Measurements from ENCODE around the gene ODAD3. TPM values are rescaled to one million over a fixed set of nuclear protein-coding genes. Genes with fewer than 3 reads are reported as not detected.

Gene ODAD3
- total RNA-seq, 1 experiment from 2014 or later = 1.9 TPM

GRCh38 chr19:11422163-11423065 lies 12.5 kb downstream of the ODAD3 start:
- Histone ChIP-seq H3K9me3 (ENCODE audit: control insufficient read depth, insufficient read depth, low read depth, low read length) (no peaks in the 10 kb centered on the region), H3K27me3 (ENCODE audit: control insufficient read depth, insufficient read depth, low read length) (no peaks in the 10 kb centered on the region), H3K4me3 (ENCODE audit: low read depth in 2 of 2, low read length in 2 of 2) (peak overlapping the region in 1 of 2 experiments; percentile 27; a peak in 1 of 4 replicates), H3K36me3 (ENCODE audit: control insufficient read depth, insufficient read depth, low read length) (peaks cover 5% of the 10 kb centered on the region; the same call in 1 of the 2 replicates), H3K4me1 (ENCODE audit: control insufficient read depth, insufficient read depth, low read length) (no peaks in the 10 kb centered on the region), H3K27ac (ENCODE audit: low read length) (no peak overlapping the region)
- in situ Hi-C loops (cut with HindIII; ENCODE audit: low pct_unique_long_range_greater_than_20kb, low sequenced_read_pairs) (no loop called here), intact Hi-C loops (cut with micrococcal nuclease; ENCODE audit: unreplicated experiment) (no loop called here)
- ChIA-PET CTCF (interaction anchor here (1.1 to 1.5 kb wide), 2 partner anchors 39 to 41 kb away, joined by 4 read pairs; no protein-coding TSS in a partner anchor), POLR2A (no interaction called here)
- DNase-seq (ENCODE audit: low read depth, low spot score) (no peak), ATAC-seq (peak; percentile 49)
- no TSS peak for BruUV-seq (replicated peaks)
- TF ChIP-seq, protein P1, sequence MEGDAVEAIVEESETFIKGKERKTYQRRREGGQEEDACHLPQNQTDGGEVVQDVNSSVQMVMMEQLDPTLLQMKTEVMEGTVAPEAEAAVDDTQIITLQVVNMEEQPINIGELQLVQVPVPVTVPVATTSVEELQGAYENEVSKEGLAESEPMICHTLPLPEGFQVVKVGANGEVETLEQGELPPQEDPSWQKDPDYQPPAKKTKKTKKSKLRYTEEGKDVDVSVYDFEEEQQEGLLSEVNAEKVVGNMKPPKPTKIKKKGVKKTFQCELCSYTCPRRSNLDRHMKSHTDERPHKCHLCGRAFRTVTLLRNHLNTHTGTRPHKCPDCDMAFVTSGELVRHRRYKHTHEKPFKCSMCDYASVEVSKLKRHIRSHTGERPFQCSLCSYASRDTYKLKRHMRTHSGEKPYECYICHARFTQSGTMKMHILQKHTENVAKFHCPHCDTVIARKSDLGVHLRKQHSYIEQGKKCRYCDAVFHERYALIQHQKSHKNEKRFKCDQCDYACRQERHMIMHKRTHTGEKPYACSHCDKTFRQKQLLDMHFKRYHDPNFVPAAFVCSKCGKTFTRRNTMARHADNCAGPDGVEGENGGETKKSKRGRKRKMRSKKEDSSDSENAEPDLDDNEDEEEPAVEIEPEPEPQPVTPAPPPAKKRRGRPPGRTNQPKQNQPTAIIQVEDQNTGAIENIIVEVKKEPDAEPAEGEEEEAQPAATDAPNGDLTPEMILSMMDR (IDR thresholded peaks at IDR 0.05) = no peak
- TF ChIP-seq, protein P2, sequence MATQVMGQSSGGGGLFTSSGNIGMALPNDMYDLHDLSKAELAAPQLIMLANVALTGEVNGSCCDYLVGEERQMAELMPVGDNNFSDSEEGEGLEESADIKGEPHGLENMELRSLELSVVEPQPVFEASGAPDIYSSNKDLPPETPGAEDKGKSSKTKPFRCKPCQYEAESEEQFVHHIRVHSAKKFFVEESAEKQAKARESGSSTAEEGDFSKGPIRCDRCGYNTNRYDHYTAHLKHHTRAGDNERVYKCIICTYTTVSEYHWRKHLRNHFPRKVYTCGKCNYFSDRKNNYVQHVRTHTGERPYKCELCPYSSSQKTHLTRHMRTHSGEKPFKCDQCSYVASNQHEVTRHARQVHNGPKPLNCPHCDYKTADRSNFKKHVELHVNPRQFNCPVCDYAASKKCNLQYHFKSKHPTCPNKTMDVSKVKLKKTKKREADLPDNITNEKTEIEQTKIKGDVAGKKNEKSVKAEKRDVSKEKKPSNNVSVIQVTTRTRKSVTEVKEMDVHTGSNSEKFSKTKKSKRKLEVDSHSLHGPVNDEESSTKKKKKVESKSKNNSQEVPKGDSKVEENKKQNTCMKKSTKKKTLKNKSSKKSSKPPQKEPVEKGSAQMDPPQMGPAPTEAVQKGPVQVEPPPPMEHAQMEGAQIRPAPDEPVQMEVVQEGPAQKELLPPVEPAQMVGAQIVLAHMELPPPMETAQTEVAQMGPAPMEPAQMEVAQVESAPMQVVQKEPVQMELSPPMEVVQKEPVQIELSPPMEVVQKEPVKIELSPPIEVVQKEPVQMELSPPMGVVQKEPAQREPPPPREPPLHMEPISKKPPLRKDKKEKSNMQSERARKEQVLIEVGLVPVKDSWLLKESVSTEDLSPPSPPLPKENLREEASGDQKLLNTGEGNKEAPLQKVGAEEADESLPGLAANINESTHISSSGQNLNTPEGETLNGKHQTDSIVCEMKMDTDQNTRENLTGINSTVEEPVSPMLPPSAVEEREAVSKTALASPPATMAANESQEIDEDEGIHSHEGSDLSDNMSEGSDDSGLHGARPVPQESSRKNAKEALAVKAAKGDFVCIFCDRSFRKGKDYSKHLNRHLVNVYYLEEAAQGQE (IDR thresholded peaks at IDR 0.05; ENCODE audit: insufficient read depth in 1 of 2, low read depth in 2 of 2, low read length in 1 of 2) = no peak
- TF ChIP-seq TCF7L2 (IDR thresholded peaks at IDR 0.05; ENCODE audit: low read depth, low read length) = no peak
- TF ChIP-seq SIN3A (IDR thresholded peaks at IDR 0.05; ENCODE audit: borderline replicate concordance, insufficient read depth, low read depth, low read length) = no peak
- TF ChIP-seq POLR2AphosphoS5 (IDR thresholded peaks at IDR 0.05; ENCODE audit: low read depth, low read length) = no peak

DNA sequence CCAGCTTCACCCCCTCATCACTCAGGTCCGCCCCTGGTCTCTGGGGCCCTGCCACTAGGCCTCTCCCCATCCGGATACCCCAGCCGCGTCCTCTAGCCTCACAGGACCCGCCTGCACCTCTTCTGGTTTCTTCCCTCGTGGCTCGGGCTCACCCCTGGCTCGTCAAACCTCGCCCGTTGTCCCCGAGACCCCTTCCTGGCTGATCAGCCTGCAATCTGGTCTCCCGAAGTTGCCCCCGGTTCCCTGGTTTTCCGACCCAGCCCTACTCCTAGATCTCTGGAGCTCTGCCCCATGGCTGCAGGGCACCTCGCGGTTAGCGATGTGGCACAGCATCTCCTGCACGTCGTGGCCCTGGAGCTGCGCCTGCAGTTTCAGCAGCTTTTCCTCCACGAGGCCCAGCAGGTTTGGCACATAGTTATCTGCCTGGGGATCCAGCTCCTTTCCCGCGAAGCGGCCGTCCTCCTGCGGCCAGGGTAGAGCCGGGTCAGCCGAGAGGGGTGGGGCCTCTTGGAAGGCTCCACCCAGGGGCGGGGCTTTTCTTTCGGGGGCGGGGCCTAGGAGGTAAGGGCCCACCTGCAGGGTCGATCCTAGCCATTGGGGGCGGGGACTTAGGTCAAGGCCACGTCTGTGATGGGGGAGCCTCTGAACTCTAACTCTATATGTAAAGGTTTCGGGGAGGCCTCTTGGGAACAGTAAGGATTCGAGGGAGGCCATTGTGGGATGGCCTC lies 13.4 kb downstream of the ODAD3 start:
- no TSS peak for BruUV-seq (replicated peaks)
- H3K4me3 ChIP-seq (ENCODE audit: low read depth in 2 of 2, low read length in 2 of 2) = peak overlapping the region in 1 of 2 experiments; percentile 27; a peak in 1 of 4 replicates
- no peak for DNase-seq (ENCODE audit: low read depth, low spot score)
- peaks cover 5% of the 10 kb centered on the region; the same call in 1 of the 2 replicates for H3K36me3 ChIP-seq (ENCODE audit: control insufficient read depth, insufficient read depth, low read length)
- ChIA-PET CTCF (interaction anchor here (0.6 to 1.5 kb wide), 2 partner anchors 39 to 507 kb away, joined by 4 to 14 read pairs; no protein-coding TSS in a partner anchor), POLR2A (interaction anchor here (0.7 kb wide), 1 partner anchor 175 kb away, joined by 4 read pairs; no protein-coding TSS in a partner anchor)
- H3K4me1 ChIP-seq (ENCODE audit: control insufficient read depth, insufficient read depth, low read length) = no peaks in the 10 kb centered on the region
- TF ChIP-seq TCF7L2 (IDR thresholded peaks at IDR 0.05; ENCODE audit: low read depth, low read length) (no peak), POLR2AphosphoS5 (IDR thresholded peaks at IDR 0.05; ENCODE audit: low read depth, low read length) (no peak), SIN3A (IDR thresholded peaks at IDR 0.05; ENCODE audit: borderline replicate concordance, insufficient read depth, low read depth, low read length) (no peak)
- TF ChIP-seq, protein P1 (IDR thresholded peaks at IDR 0.05) = no peak
- TF ChIP-seq, protein P2 (IDR thresholded peaks at IDR 0.05; ENCODE audit: insufficient read depth in 1 of 2, low read depth in 2 of 2, low read length in 1 of 2) = no peak
- no peaks in the 10 kb centered on the region for H3K27me3 ChIP-seq (ENCODE audit: control insufficient read depth, insufficient read depth, low read length)
- intact Hi-C loops (cut with micrococcal nuclease; ENCODE audit: unreplicated experiment) = no loop called here
- in situ Hi-C loops (cut with HindIII; ENCODE audit: low pct_unique_long_range_greater_than_20kb, low sequenced_read_pairs) = no loop called here
- no peak for ATAC-seq
- H3K27ac ChIP-seq (ENCODE audit: low read length) = no peak overlapping the region
- H3K9me3 ChIP-seq (ENCODE audit: control insufficient read depth, insufficient read depth, low read depth, low read length) = no peaks in the 10 kb centered on the region
